Measurements from ENCODE around the gene TRAF7.

TRAF7 gene

GRCh38 chr16:2158262-2158638 lies 2.7 kb downstream of the TRAF7 start:
- peaks cover 52 to 56% of the 10 kb centered on the region in 2 donors for H3K4me1 Mint-ChIP-seq (ENCODE audit: low read depth in 2 of 2)

GRCh38 chr16:2159175-2159838 lies 3.7 kb downstream of the TRAF7 start:
- Mint-ChIP-seq H3K36me3 (ENCODE audit: insufficient read depth) (peaks cover 10% of the 10 kb centered on the region), H3K27ac (peak overlapping the region in 1 of 2 donors; percentile 49)

More at GRCh38 chr16:2158262-2158638, 2.7 kb downstream of the TRAF7 start:
- H3K36me3 Mint-ChIP-seq (ENCODE audit: insufficient read depth): peaks cover 10% of the 10 kb centered on the region
- ATAC-seq (replicated peaks) (no peak), DNase-seq (no peak)
- H3K27me3 Mint-ChIP-seq: no peaks in the 10 kb centered on the region
- H3K9me3 Mint-ChIP-seq: no peaks in the 10 kb centered on the region
- peak overlapping the region in 1 of 2 donors; percentile 97 for H3K4me3 Mint-ChIP-seq
- H3K27ac Mint-ChIP-seq: peak overlapping the region in 1 of 2 donors; percentile 28

GRCh38 chr16:2160915-2161551 lies 5.5 kb downstream of the TRAF7 start:
- ATAC-seq (replicated peaks): no peak
- Mint-ChIP-seq H3K4me3 (no peak overlapping the region), H3K4me1 (ENCODE audit: low read depth in 2 of 2) (peaks cover 34 to 37% of the 10 kb centered on the region in 2 donors), H3K36me3 (ENCODE audit: insufficient read depth) (peaks cover under 1% of the 10 kb centered on the region), H3K27me3 (no peaks in the 10 kb centered on the region), H3K9me3 (no peaks in the 10 kb centered on the region), H3K27ac (peak overlapping the region in 1 of 2 donors; percentile 51)
- no peak for DNase-seq

More at GRCh38 chr16:2159175-2159838, 3.7 kb downstream of the TRAF7 start:
- Mint-ChIP-seq H3K9me3 (no peaks in the 10 kb centered on the region), H3K27me3 (no peaks in the 10 kb centered on the region), H3K4me3 (no peak overlapping the region), H3K4me1 (ENCODE audit: low read depth in 2 of 2) (peaks cover 44 to 46% of the 10 kb centered on the region in 2 donors)
- ATAC-seq (replicated peaks): no peak
- DNase-seq: no peak

- peak overlapping the region; percentile 59 to 85 for H3K27ac Mint-ChIP-seq
- no peak overlapping the region for H3K4me3 Mint-ChIP-seq
- DNase-seq: no peak
- peaks cover 4% of the 10 kb centered on the region for H3K36me3 Mint-ChIP-seq (ENCODE audit: insufficient read depth)
- no peaks in the 10 kb centered on the region for H3K27me3 Mint-ChIP-seq
- no peak for ATAC-seq (replicated peaks)
- H3K9me3 Mint-ChIP-seq: no peaks in the 10 kb centered on the region
- peaks cover 25 to 28% of the 10 kb centered on the region in 2 donors for H3K4me1 Mint-ChIP-seq (ENCODE audit: low read depth in 2 of 2)
These were observed 6.3 kb downstream of the TRAF7 start for GRCh38 chr16:2161911-2162310.

- ATAC-seq (replicated peaks) (no peak), DNase-seq (no peak)
- Mint-ChIP-seq H3K27me3 (no peaks in the 10 kb centered on the region), H3K9me3 (no peaks in the 10 kb centered on the region), H3K36me3 (ENCODE audit: insufficient read depth) (peaks cover 4% of the 10 kb centered on the region), H3K4me3 (no peak overlapping the region), H3K4me1 (ENCODE audit: low read depth in 2 of 2) (peaks cover 17 to 20% of the 10 kb centered on the region in 2 donors), H3K27ac (peak overlapping the region in 1 of 2 donors; percentile 52)
These were observed 7.1 kb downstream of the TRAF7 start for GRCh38 chr16:2162676-2163118.

GRCh38 chr16:2163211-2163881 lies 7.8 kb downstream of the TRAF7 start:
- peak; percentile 61 for ATAC-seq (replicated peaks)
- Mint-ChIP-seq H3K9me3 (no peaks in the 10 kb centered on the region), H3K4me1 (ENCODE audit: low read depth in 2 of 2) (peaks cover 13 to 14% of the 10 kb centered on the region in 2 donors), H3K27ac (peak overlapping the region; percentile 38 to 52), H3K36me3 (ENCODE audit: insufficient read depth) (peaks cover 4% of the 10 kb centered on the region), H3K4me3 (no peak overlapping the region), H3K27me3 (no peaks in the 10 kb centered on the region)
- no peak for DNase-seq

- Mint-ChIP-seq H3K27ac (peak overlapping the region in 1 of 2 donors; percentile 44), H3K27me3 (no peaks in the 10 kb centered on the region), H3K4me3 (no peak overlapping the region), H3K36me3 (ENCODE audit: insufficient read depth) (peaks cover 4% of the 10 kb centered on the region), H3K4me1 (ENCODE audit: low read depth in 2 of 2) (peaks cover 7 to 9% of the 10 kb centered on the region in 2 donors), H3K9me3 (no peaks in the 10 kb centered on the region)
- DNase-seq (no peak), ATAC-seq (replicated peaks) (no peak)
These were observed 10.3 kb downstream of the TRAF7 start for GRCh38 chr16:2165861-2166260.

GRCh38 chr16:2166263-2167067 lies 10.9 kb downstream of the TRAF7 start:
- no peak for ATAC-seq (replicated peaks)
- peaks cover 7 to 9% of the 10 kb centered on the region in 2 donors for H3K4me1 Mint-ChIP-seq (ENCODE audit: low read depth in 2 of 2)

GRCh38 chr16:2167068-2167638 lies 11.6 kb downstream of the TRAF7 start:
- ATAC-seq (replicated peaks) (no peak), DNase-seq (no peak)
- H3K9me3 Mint-ChIP-seq: no peaks in the 10 kb centered on the region
- H3K27me3 Mint-ChIP-seq: no peaks in the 10 kb centered on the region
- H3K4me1 Mint-ChIP-seq (ENCODE audit: low read depth in 2 of 2): peaks cover 3% of the 10 kb centered on the region in 2 donors
- no peak overlapping the region for H3K27ac Mint-ChIP-seq
- H3K4me3 Mint-ChIP-seq: no peak overlapping the region
- H3K36me3 Mint-ChIP-seq (ENCODE audit: insufficient read depth): peaks cover 4% of the 10 kb centered on the region

More at GRCh38 chr16:2166263-2167067, 10.9 kb downstream of the TRAF7 start:
- H3K4me3 Mint-ChIP-seq: no peak overlapping the region
- DNase-seq: no peak
- peak overlapping the region in 1 of 2 donors; percentile 44 for H3K27ac Mint-ChIP-seq
- H3K9me3 Mint-ChIP-seq: no peaks in the 10 kb centered on the region
- H3K27me3 Mint-ChIP-seq: no peaks in the 10 kb centered on the region
- H3K36me3 Mint-ChIP-seq (ENCODE audit: insufficient read depth): peaks cover 4% of the 10 kb centered on the region

GRCh38 chr16:2170080-2170479 lies 14.5 kb downstream of the TRAF7 start:
- ATAC-seq (replicated peaks) (no peak), DNase-seq (no peak)
- H3K27ac Mint-ChIP-seq: no peak overlapping the region
- H3K36me3 Mint-ChIP-seq (ENCODE audit: insufficient read depth): peaks cover 8% of the 10 kb centered on the region
- peaks cover 0 to 1% of the 10 kb centered on the region in 2 donors for H3K4me1 Mint-ChIP-seq (ENCODE audit: low read depth in 2 of 2)
- H3K9me3 Mint-ChIP-seq: no peaks in the 10 kb centered on the region
- H3K27me3 Mint-ChIP-seq: no peaks in the 10 kb centered on the region
- no peak overlapping the region for H3K4me3 Mint-ChIP-seq

- no peaks in the 10 kb centered on the region for H3K27me3 Mint-ChIP-seq
- no peak overlapping the region for H3K4me3 Mint-ChIP-seq
- peaks cover 8% of the 10 kb centered on the region for H3K36me3 Mint-ChIP-seq (ENCODE audit: insufficient read depth)
These were observed 15.2 kb downstream of the TRAF7 start for GRCh38 chr16:2170587-2171435.

GRCh38 chr16:2171601-2172178 lies 16.1 kb downstream of the TRAF7 start:
- Mint-ChIP-seq H3K4me1 (ENCODE audit: low read depth in 2 of 2) (peaks cover 0 to 1% of the 10 kb centered on the region in 2 donors), H3K27me3 (no peaks in the 10 kb centered on the region), H3K4me3 (no peak overlapping the region), H3K9me3 (no peaks in the 10 kb centered on the region), H3K27ac (no peak overlapping the region), H3K36me3 (ENCODE audit: insufficient read depth) (peaks cover 10% of the 10 kb centered on the region)
- DNase-seq (no peak), ATAC-seq (replicated peaks) (no peak)

More at GRCh38 chr16:2170587-2171435, 15.2 kb downstream of the TRAF7 start:
- ATAC-seq (replicated peaks) (no peak), DNase-seq (no peak)
- Mint-ChIP-seq H3K9me3 (no peaks in the 10 kb centered on the region), H3K4me1 (ENCODE audit: low read depth in 2 of 2) (peaks cover 0 to 1% of the 10 kb centered on the region in 2 donors), H3K27ac (no peak overlapping the region)
